ENCODE results near the gene ING2.
"Not testable (repeated sequence)": the region's sequence is repeated elsewhere in the genome, so short reads cannot be mapped to it uniquely, and the experiment has no call there.

Gene ING2

DNA sequence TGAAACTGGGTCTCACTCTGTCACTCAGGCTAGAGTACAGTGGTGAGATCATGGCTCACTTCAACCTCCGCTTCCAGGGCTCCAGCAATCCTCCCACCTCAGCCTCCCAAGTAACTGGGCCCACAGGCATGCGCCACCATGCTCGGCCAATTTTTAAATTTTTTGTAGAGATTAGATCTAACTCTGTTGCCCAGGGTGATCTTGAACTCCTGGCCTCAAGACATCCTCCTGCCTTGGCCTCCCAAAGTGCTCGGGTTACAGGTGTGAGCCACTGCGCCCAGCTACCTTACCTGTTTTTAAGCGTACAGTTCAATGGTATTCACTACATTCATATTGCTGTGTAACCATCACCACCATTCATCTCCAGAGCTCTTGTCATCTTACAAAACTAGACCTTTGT is 41.5 kb downstream of the ING2 start:
- Mint-ChIP-seq H3K27ac (no peak overlapping the region), H3K36me3 (ENCODE audit: low read depth) (no peaks in the 10 kb centered on the region), H3K27me3 (ENCODE audit: low read depth) (peaks cover 5% of the 10 kb centered on the region)

DNA sequence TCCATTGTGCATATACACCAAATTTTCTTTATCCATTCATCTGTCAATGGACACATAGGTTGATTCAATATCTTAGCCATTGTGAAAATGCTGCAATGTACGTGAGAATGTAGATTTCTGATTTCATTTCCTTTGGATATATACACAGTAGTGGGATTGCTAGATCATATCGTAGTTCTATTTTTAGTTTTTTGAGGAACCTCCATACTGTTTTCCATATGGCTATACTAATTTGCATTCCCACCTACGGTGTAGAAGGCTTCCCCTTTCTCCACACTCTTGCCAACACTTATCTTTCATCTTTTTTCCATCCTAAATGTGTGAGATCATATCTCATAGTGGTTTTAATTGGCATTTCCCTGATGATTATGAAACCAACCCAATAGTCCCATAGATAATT is 43.4 kb downstream of the ING2 start:
- Mint-ChIP-seq H3K4me1 (no peaks in the 10 kb centered on the region), H3K27me3 (ENCODE audit: low read depth) (peaks cover 5% of the 10 kb centered on the region), H3K36me3 (ENCODE audit: low read depth) (no peaks in the 10 kb centered on the region), H3K9me3 (peaks cover 9% of the 10 kb centered on the region), H3K4me3 (no peak overlapping the region), H3K27ac (no peak overlapping the region)
- TF ChIP-seq, protein P1, sequence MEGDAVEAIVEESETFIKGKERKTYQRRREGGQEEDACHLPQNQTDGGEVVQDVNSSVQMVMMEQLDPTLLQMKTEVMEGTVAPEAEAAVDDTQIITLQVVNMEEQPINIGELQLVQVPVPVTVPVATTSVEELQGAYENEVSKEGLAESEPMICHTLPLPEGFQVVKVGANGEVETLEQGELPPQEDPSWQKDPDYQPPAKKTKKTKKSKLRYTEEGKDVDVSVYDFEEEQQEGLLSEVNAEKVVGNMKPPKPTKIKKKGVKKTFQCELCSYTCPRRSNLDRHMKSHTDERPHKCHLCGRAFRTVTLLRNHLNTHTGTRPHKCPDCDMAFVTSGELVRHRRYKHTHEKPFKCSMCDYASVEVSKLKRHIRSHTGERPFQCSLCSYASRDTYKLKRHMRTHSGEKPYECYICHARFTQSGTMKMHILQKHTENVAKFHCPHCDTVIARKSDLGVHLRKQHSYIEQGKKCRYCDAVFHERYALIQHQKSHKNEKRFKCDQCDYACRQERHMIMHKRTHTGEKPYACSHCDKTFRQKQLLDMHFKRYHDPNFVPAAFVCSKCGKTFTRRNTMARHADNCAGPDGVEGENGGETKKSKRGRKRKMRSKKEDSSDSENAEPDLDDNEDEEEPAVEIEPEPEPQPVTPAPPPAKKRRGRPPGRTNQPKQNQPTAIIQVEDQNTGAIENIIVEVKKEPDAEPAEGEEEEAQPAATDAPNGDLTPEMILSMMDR (IDR thresholded peaks at IDR 0.05; ENCODE audit: unreplicated experiment in 3 of 3), result no peak

More for the DNA sequence above, 41.5 kb downstream of the ING2 start:
- TF ChIP-seq, protein P1 (IDR thresholded peaks at IDR 0.05; ENCODE audit: unreplicated experiment in 3 of 3), result no peak
- H3K9me3 Mint-ChIP-seq, result peaks cover 9% of the 10 kb centered on the region
- no peak overlapping the region for H3K4me3 Mint-ChIP-seq
- peaks cover 4% of the 10 kb centered on the region for H3K4me1 Mint-ChIP-seq

DNA sequence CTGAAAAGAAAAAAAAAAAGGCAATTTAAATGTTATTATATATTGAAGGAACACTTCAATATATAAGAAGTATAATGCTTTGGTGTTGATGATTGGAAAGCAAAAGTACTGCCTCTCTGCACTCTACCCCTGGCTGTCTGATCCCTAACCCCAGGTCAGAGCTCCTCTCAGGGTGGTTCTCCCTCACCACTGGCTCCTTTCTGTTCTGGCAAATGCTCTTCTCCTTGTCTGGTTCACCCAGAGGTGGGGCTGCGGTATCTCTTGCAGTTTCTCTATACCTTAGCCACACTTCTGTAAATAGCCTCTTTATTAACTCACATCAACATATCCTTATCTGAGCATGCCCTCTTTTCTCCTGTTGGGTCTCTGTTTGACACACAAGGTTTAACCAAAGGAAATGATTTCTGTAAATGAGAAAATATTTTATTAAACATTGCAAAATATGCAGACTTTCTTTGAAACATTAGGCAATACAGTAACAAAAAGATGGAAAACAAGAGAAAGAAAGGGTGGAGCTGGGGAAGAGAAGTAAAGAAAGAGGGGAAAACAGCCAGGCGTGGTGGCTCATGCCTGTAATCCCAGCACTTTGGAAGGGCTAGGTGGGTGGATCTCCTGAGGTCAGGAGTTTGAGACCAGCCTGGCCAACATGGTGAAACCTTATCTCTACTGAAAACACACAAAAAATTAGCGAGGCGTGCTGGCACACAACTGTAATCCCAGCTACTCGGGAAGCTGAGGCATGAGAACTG is 45.7 kb downstream of the ING2 start:
- H3K27me3 Mint-ChIP-seq (ENCODE audit: low read depth), result no peaks in the 10 kb centered on the region
- no peaks in the 10 kb centered on the region for H3K36me3 Mint-ChIP-seq (ENCODE audit: low read depth)
- no peaks in the 10 kb centered on the region for H3K9me3 Mint-ChIP-seq
- no peak overlapping the region for H3K4me3 Mint-ChIP-seq
- H3K4me1 Mint-ChIP-seq, result no peaks in the 10 kb centered on the region
- H3K27ac Mint-ChIP-seq, result no peak overlapping the region
- TF ChIP-seq, protein P1 (IDR thresholded peaks at IDR 0.05; ENCODE audit: unreplicated experiment in 3 of 3), result no peak

DNA sequence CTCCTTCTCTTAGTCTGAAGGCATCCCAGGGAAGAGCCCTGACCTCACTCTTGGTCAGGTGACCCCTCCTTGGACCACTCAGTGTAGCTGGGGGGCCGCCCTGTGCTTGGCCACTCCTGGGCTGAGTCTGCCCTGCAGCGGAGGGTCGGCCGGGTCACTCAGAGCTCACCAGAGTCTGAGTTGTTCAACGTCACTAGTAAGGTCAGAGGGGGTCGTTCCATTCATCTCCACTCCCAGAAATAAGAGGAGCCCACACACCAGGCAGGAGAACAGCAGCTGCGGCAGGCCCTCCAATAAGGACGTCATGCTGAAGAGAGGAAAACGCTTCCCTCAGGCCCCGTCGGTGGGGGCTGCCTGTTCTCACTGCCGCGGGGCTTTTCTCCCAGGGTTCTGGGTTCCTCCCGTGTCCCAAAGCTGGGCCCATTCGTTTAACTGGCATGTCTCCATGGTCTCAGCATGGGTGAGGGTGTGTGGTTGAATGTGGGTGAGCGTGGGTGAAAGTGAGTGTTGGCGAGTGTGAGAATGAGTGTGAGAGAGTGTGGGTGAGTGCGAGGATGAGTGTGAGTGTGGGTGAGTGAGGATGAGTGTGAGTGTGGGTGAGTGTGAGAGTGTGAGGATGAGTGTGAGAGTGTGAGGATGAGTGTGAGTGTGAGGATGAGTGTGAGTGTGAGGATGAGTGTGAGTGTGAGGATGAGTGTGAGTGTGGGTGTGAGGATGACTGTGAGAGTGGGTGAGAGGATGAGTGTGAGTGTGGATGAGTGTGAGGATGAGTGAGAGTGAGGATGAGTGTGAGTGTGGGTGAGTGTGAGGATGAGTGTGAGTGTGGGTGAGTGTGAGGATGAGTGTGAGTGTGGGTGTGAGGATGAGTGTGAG is 47.7 kb downstream of the ING2 start:
- Mint-ChIP-seq H3K4me3 (no peak overlapping the region), H3K27ac (no peak overlapping the region), H3K36me3 (ENCODE audit: low read depth) (no peaks in the 10 kb centered on the region), H3K27me3 (ENCODE audit: low read depth) (no peaks in the 10 kb centered on the region), H3K9me3 (no peaks in the 10 kb centered on the region), H3K4me1 (no peaks in the 10 kb centered on the region)
- TF ChIP-seq, protein P1 (IDR thresholded peaks at IDR 0.05; ENCODE audit: unreplicated experiment in 3 of 3), result no peak

DNA sequence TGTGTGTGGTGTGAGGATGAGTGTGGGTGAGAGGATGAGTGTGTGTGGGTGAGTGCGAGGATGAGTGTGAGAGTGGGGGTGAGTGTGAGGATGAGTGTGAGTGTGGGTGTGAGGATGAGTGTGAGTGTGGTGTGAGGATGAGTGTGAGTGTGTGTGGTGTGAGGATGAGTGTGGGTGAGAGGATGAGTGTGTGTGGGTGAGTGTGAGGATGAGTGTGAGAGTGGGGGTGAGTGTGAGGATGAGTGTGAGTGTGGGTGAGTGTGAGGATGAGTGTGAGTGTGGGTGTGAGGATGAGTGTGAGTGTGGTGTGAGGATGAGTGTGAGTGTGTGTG is 48.3 kb downstream of the ING2 start:
- H3K4me1 Mint-ChIP-seq; H3K27ac Mint-ChIP-seq; H3K27me3 Mint-ChIP-seq (ENCODE audit: low read depth); H3K36me3 Mint-ChIP-seq (ENCODE audit: low read depth); H3K4me3 Mint-ChIP-seq; H3K9me3 Mint-ChIP-seq: not testable (repeated sequence)

DNA sequence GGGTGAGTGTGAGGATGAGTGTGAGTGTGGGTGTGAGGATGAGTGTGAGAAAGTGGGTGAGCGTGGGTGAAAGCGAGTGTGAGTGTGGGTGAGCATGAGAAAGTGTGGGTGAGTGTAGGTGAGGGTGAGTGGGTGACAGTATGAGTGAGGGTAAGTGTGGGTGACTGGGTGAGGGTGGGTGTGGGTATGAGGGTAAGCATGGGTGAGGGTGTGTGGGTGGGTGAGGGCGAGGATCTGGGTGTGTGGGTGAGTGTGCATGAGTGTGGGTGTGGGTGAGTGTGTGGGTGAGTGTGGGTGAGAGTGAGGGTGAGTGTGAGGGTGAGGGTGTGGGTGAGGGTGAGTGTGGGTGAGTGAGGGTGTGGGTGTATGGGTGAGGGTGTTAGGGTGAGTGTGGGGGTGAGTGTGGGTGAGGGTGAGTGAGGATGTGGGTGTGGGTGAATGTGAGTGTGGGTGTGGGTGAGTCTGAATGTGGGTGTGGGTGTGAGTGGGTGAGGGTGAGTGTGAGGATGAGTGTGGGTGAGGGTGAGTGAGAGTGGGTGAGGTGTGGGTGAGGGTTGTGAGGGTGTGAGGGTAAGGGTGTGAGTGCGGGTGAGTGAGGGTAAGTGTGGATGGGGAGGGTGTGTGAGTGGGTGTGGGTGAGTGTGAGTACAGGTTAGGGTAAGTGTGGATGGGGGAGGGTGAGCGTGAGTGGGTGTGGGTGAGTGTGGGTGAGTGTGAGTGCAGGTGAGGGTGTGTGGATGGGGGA is 48.9 kb downstream of the ING2 start:
- Mint-ChIP-seq H3K4me3 (no peak overlapping the region), H3K4me1 (no peaks in the 10 kb centered on the region), H3K27me3 (ENCODE audit: low read depth) (no peaks in the 10 kb centered on the region), H3K36me3 (ENCODE audit: low read depth) (no peaks in the 10 kb centered on the region), H3K9me3 (no peaks in the 10 kb centered on the region), H3K27ac (no peak overlapping the region)
- TF ChIP-seq, protein P1 (IDR thresholded peaks at IDR 0.05; ENCODE audit: unreplicated experiment in 3 of 3), result no peak

Data from nephron (organoid).